Loucy (cell line): ENCODE data around the gene SKI.

ENCODE experiments used
- H2AFZ ChIP-seq: fragments of 200-600 bp; sonication (generic); 2 replicates; pipeline ENCODE4 v1.6.0; 2016; ENCODE audit warnings: antibody characterized with exemption, mild to moderate bottlenecking, low read length, moderate library complexity
- H3F3A ChIP-seq: fragments of 200-600 bp; 2 replicates; pipeline ENCODE4 v1.6.0; 2016; ENCODE audit warnings: antibody characterized with exemption, low read depth, mild to moderate bottlenecking
- H3K27me3 ChIP-seq: fragments of 200-600 bp; sonication (generic); 2 replicates; pipeline ENCODE4 v1.6.1; 2014; ENCODE audit warnings: low read length, mild to moderate bottlenecking; ENCODE audit not compliant: insufficient read depth, poor library complexity, severe bottlenecking
- H3K36me3 ChIP-seq: fragments of 200-600 bp; sonication (generic); 2 replicates; pipeline ENCODE4 v1.6.1; 2016; ENCODE audit warnings: low read length; ENCODE audit not compliant: insufficient read depth
- H3K4me1 ChIP-seq: fragments of 200-600 bp; sonication (generic); 2 replicates; pipeline ENCODE4 v1.5.1; 2014; ENCODE audit warnings: low read length, mild to moderate bottlenecking; ENCODE audit not compliant: insufficient read depth, poor library complexity, severe bottlenecking
- H3K4me2 ChIP-seq: fragments of 200-600 bp; sonication (generic); 2 replicates; pipeline ENCODE4 v1.6.0; 2014; ENCODE audit warnings: antibody characterized with exemption, low read length, low read depth, mild to moderate bottlenecking; ENCODE audit not compliant: poor library complexity, severe bottlenecking
- H3K4me3 ChIP-seq: fragments of 200-600 bp; sonication (generic); 2 replicates; pipeline ENCODE4 v1.5.1; 2014; ENCODE audit warnings: low read length, mild to moderate bottlenecking, mixed read lengths; ENCODE audit not compliant: poor library complexity, severe bottlenecking
- H3K79me2 ChIP-seq: fragments of 200-600 bp; sonication (generic); 2 replicates; pipeline ENCODE4 v1.6.1; 2014; ENCODE audit warnings: low read length; ENCODE audit not compliant: insufficient read depth
- H3K9ac ChIP-seq: fragments of 200-600 bp; sonication (generic); 2 replicates; pipeline ENCODE4 v1.6.0; 2014; ENCODE audit warnings: mild to moderate bottlenecking, low read depth, low read length, moderate library complexity; ENCODE audit not compliant: poor library complexity, severe bottlenecking
- H3K9me2 ChIP-seq: fragments of 200-600 bp; sonication (generic); replicated peaks from 2 replicates; pipeline ENCODE4 v1.6.1; 2016; ENCODE audit warnings: low read depth, low read length, mixed read lengths
- H3K9me3 ChIP-seq: fragments of 200-600 bp; sonication (generic); 2 replicates; pipeline ENCODE4 v1.6.1; 2014; ENCODE audit warnings: mild to moderate bottlenecking, antibody characterized with exemption, low read length, low read depth; ENCODE audit not compliant: insufficient read depth
- H4K20me1 ChIP-seq: fragments of 200-600 bp; sonication (generic); 2 replicates; pipeline ENCODE4 v1.6.0; 2014; ENCODE audit warnings: antibody characterized with exemption, low read length, mild to moderate bottlenecking; ENCODE audit not compliant: insufficient read depth, poor library complexity, severe bottlenecking
- CTCF ChIP-seq: fragments of 200-600 bp; sonication (generic); conservative IDR thresholded peaks from 2 replicates; pipeline ENCODE4 v1.5.1; 2014; ENCODE audit warnings: mild to moderate bottlenecking, antibody characterized with exemption, low read length
- EZH2phosphoT487 ChIP-seq: fragments of 200-600 bp; IDR thresholded peaks from 2 replicates; pipeline ENCODE4 v1.6.1; 2018; ENCODE audit warnings: antibody characterized with exemption, mild to moderate bottlenecking, moderate library complexity, borderline replicate concordance

Gene SKI

GRCh38 chr1:2232255-2232915 is 4.3 kb downstream of the SKI start:
- no peak for TF ChIP-seq EZH2phosphoT487
- no peak for TF ChIP-seq CTCF
- H3K27me3 ChIP-seq, result no peaks in the 10 kb centered on the region
- H3K9ac ChIP-seq, result peak overlapping the region; percentile 70
- H3K79me2 ChIP-seq, result peaks cover 87% of the 10 kb centered on the region
- peak overlapping the region; percentile 77 for H3K4me2 ChIP-seq
- peaks cover 64% of the 10 kb centered on the region for H4K20me1 ChIP-seq
- H2AFZ ChIP-seq, result no peak overlapping the region
- H3K4me3 ChIP-seq, result peak overlapping the region; percentile 71
- H3F3A ChIP-seq, result no peaks in the 10 kb centered on the region
- no peaks in the 10 kb centered on the region for H3K9me3 ChIP-seq
- H3K4me1 ChIP-seq, result peaks cover 62% of the 10 kb centered on the region
- no peaks in the 10 kb centered on the region for H3K9me2 ChIP-seq
- H3K36me3 ChIP-seq, result no peaks in the 10 kb centered on the region

- peaks cover 93% of the 10 kb centered on the region for H3K79me2 ChIP-seq
- H4K20me1 ChIP-seq, result peaks cover 67% of the 10 kb centered on the region
- H3K4me3 ChIP-seq, result peak overlapping the region; percentile 71
Measured at GRCh38 chr1:2232916-2233438, 4.9 kb downstream of the SKI start.

GRCh38 chr1:2233468-2233867 is 5.3 kb downstream of the SKI start:
- Histone ChIP-seq H3F3A (no peaks in the 10 kb centered on the region), H3K9me3 (no peaks in the 10 kb centered on the region), H3K9ac (peak overlapping the region; percentile 42), H3K9me2 (no peaks in the 10 kb centered on the region), H3K4me2 (peak overlapping the region; percentile 77), H4K20me1 (peaks cover 72% of the 10 kb centered on the region), H3K4me1 (peaks cover 62% of the 10 kb centered on the region), H3K36me3 (no peaks in the 10 kb centered on the region), H3K4me3 (peak overlapping the region; percentile 71), H3K79me2 (peaks cover 98% of the 10 kb centered on the region), H2AFZ (no peak overlapping the region), H3K27me3 (no peaks in the 10 kb centered on the region)
- TF ChIP-seq CTCF, result no peak

More at GRCh38 chr1:2232916-2233438, 4.9 kb downstream of the SKI start:
- no peak for TF ChIP-seq EZH2phosphoT487
- TF ChIP-seq CTCF, result no peak
- Histone ChIP-seq H3F3A (no peaks in the 10 kb centered on the region), H3K27me3 (no peaks in the 10 kb centered on the region), H2AFZ (no peak overlapping the region), H3K9ac (peak overlapping the region; percentile 42), H3K9me3 (no peaks in the 10 kb centered on the region), H3K4me1 (peaks cover 62% of the 10 kb centered on the region), H3K4me2 (peak overlapping the region; percentile 77), H3K9me2 (no peaks in the 10 kb centered on the region), H3K36me3 (no peaks in the 10 kb centered on the region)
